K562 (cell line): ENCODE data around the gene DEDD2. TPM values are rescaled to one million over a fixed set of nuclear protein-coding genes. Genes with fewer than 3 reads are reported as not detected.

Experiments
- ATAC-seq: fragments of 200-7000 bp; cut with Tn5 transposase; 3 replicates; pipeline ENCODE4 v1.9.1; 2020; ENCODE audit warnings: moderate library complexity
- BruUV-seq: library from RNA; stranded (reverse); fragments of 400-500 nt; replicated peaks from 2 replicates; lab custom pipeline; 2021; lab: Mats Ljungman, UMichigan
- CTCF ChIA-PET: fragments of 300-600 bp; formaldehyde crosslinking; extraction: SDS; loops from one replicate; lab custom pipeline; 2021; ENCODE audit warnings: low intra/inter-chr PET ratio; lab: Yijun Ruan, JAX
- POLR2A ChIA-PET: fragments of 300-600, 350-650 bp; sonication (Branson Sonifier 250); formaldehyde crosslinking; extraction: SDS; loops from one replicate; lab custom pipeline; 2021; ENCODE audit warnings: antibody characterized with exemption, inconsistent platforms; lab: Yijun Ruan, JAX
- DNase-seq, 4 experiments: peaks; one replicate each; pipeline versions ENCODE4 v3.0.0 to v3.0.0-alpha.2; 2011 to 2018; ENCODE audit warnings: low spot score in 3 of 4, mixed read lengths in 3 of 4; ENCODE audit errors: extremely low read depth in 1 of 4
- FAIRE-seq: peaks from 2 replicates; lab custom pipeline; 2011; peaks lifted over from hg19 to GRCh38; lab: Jason Lieb, UNC
- H2AFZ ChIP-seq: 2 replicates; pipeline ENCODE4 v1.6.0; 2011; ENCODE audit warnings: low read depth, low read length, control low read depth, inconsistent platforms
- H3K27ac ChIP-seq: fragments of 200-600 bp; 3 replicates; pipeline ENCODE4 v1.8.0; 2011; ENCODE audit warnings: low read depth, mild to moderate bottlenecking, control low read depth, inconsistent platforms, low read length, moderate library complexity, mixed read lengths; ENCODE audit errors: extremely low read depth
- H3K27me3 ChIP-seq, 2 experiments: fragments of 300-600 bp in 1 of 2; 2 replicates in 1 of 2; 3 replicates in 1 of 2; pipeline versions ENCODE4 v1.6.0 to v1.8.0; 2011; ENCODE audit warnings: inconsistent platforms in 2 of 2, low read length in 2 of 2, mild to moderate bottlenecking in 1 of 2, mixed read lengths in 1 of 2, moderate library complexity in 1 of 2; ENCODE audit not compliant: control insufficient read depth in 2 of 2, insufficient read depth in 2 of 2
- H3K36me3 ChIP-seq: fragments of 300-600 bp; 3 replicates; pipeline ENCODE4 v1.8.0; 2011; ENCODE audit warnings: mild to moderate bottlenecking, low read length, inconsistent platforms; ENCODE audit not compliant: control insufficient read depth, insufficient read depth
- H3K4me1 ChIP-seq, 2 experiments: fragments of 200-600 bp in 1 of 2; replicated peaks in 1 of 2; 2 replicates in 1 of 2; 3 replicates in 1 of 2; pipeline versions ENCODE4 v1.5.1 to v1.8.0; 2011; ENCODE audit warnings: inconsistent platforms in 2 of 2, low read length in 2 of 2, mild to moderate bottlenecking in 1 of 2, mixed read lengths in 1 of 2, moderate library complexity in 1 of 2; ENCODE audit not compliant: control insufficient read depth in 2 of 2, insufficient read depth in 2 of 2
- H3K4me2 ChIP-seq: 2 replicates; pipeline ENCODE4 v1.6.1; 2011; ENCODE audit warnings: low read length, control low read depth, inconsistent platforms, mixed read lengths; ENCODE audit not compliant: insufficient read depth
- H3K4me3 ChIP-seq: fragments of 200-600 bp; sonication (generic), shearing (Covaris generic); 2 replicates; pipeline ENCODE4 v1.5.1; 2016; ENCODE audit warnings: control low read depth, inconsistent platforms
- H3K79me2 ChIP-seq: fragments of 200-600 bp; 3 replicates; pipeline ENCODE4 v1.8.0; 2011; ENCODE audit warnings: low read length, inconsistent platforms; ENCODE audit not compliant: control insufficient read depth, insufficient read depth
- H3K9ac ChIP-seq, 2 experiments: 2 replicates each; pipeline versions ENCODE4 v1.6.0 to v1.6.1; 2011; ENCODE audit warnings: low read depth in 2 of 2, low read length in 2 of 2, control low read depth in 1 of 2, inconsistent platforms in 1 of 2, mild to moderate bottlenecking in 1 of 2, mixed read lengths in 1 of 2; ENCODE audit not compliant: insufficient read depth in 1 of 2
- H3K9me1 ChIP-seq: one replicate; pipeline ENCODE4 v1.6.0; 2011; ENCODE audit warnings: inconsistent platforms, mild to moderate bottlenecking, low read length, moderate library complexity; ENCODE audit not compliant: control insufficient read depth, insufficient read depth
- H3K9me3 ChIP-seq: replicated peaks from 2 replicates; pipeline ENCODE4 v1.5.1; 2011; ENCODE audit warnings: low read depth, low read length, inconsistent platforms; ENCODE audit not compliant: control insufficient read depth, insufficient read depth
- H4K20me1 ChIP-seq: replicated peaks from 2 replicates; pipeline ENCODE4 v1.6.1; 2011; ENCODE audit warnings: low read length, inconsistent platforms, mixed read lengths; ENCODE audit not compliant: control insufficient read depth, insufficient read depth
- ETV6 ChIP-seq, 3 experiments: fragments of 150-350 bp in 1 of 3; sonication (generic) in 1 of 3; formaldehyde crosslinking in 1 of 3; IDR thresholded peaks; 2 replicates each; pipeline versions ENCODE4 v1.6.1 to v1.8.0; 2014 to 2022; ENCODE audit warnings: borderline replicate concordance in 2 of 3, low read depth in 2 of 3, antibody characterized with exemption in 1 of 3, low read length in 1 of 3, mild to moderate bottlenecking in 1 of 3, missing genetic modification reagents in 1 of 3
- ZNF717 ChIP-seq: fragments of 250-450 bp; sonication (Bioruptor Pico); IDR thresholded peaks from 2 replicates; pipeline ENCODE4 v1.5.0; 2021
- WGBS: fragments of 100-300 bp; shearing (Covaris generic); methylation state at CpG from one replicate; pipeline ENCODE4 v1.1.6; 2016; ENCODE audit warnings: low coverage, mixed read lengths; ENCODE audit not compliant: insufficient coverage; ENCODE audit errors: missing lambda C conversion rate; 5-methylcytosine and 5-hydroxymethylcytosine counted together
- in situ Hi-C: fragments of 300-500 bp; cut with MboI; formaldehyde crosslinking; loops from 4 replicates; pipeline ENCODE4 v1.15.0; 2018; ENCODE audit warnings: inconsistent platforms, mixed read lengths
- intact Hi-C: fragments of 100-400 bp; cut with micrococcal nuclease; formaldehyde crosslinking; loops from 2 replicates; pipeline ENCODE4 v1.14.2; 2022
- polyA plus RNA-seq, 8 experiments: library from polyadenylated mRNA; depleted of rRNA in 4 of 8; stranded (reverse) in 5 of 8; unstranded in 3 of 8; fragments of >200 nt; fragmentation: Nextera tagmentation in 2 of 8; fragmentation: Illumina TruSeq in 1 of 8; extraction: Ambion mirVana in 2 of 8; extraction: Trizol in 1 of 8; gene quantifications; 2 replicates each; pipeline versions ENCODE4 v1.2.1 to v1.2.3, GENCODE V29; 2011 to 2014; ENCODE audit warnings: inconsistent platforms in 1 of 8, missing spikeins in 1 of 8
- total RNA-seq, 7 experiments: library from RNA; depleted of rRNA in 6 of 7; stranded (reverse); fragments of >200 nt in 6 of 7; fragmentation: Illumina TruSeq in 2 of 7; extraction: Trizol in 2 of 7; gene quantifications; 2 replicates each; pipeline versions ENCODE4 v1.2.1 to v1.2.3, GENCODE V29; 2011 to 2021; ENCODE audit warnings: low replicate concordance in 1 of 7
- TF ChIP-seq, protein P1 (sequence below), 2 experiments: fragments of 150-350 bp in 1 of 2; IDR thresholded peaks; 2 replicates each; pipeline ENCODE4 v1.6.1; 2012 to 2016; ENCODE audit warnings: low read depth in 2 of 2, low read length in 2 of 2, mild to moderate bottlenecking in 1 of 2, moderate library complexity in 1 of 2

The DEDD2 gene
- total and polyA plus RNA-seq, 9 of the 15 experiments (the other 6 are each of a cell fraction or from before 2014, with no cell fraction given), result 4.3 to 43.0 (median 29.2) TPM

DNA sequence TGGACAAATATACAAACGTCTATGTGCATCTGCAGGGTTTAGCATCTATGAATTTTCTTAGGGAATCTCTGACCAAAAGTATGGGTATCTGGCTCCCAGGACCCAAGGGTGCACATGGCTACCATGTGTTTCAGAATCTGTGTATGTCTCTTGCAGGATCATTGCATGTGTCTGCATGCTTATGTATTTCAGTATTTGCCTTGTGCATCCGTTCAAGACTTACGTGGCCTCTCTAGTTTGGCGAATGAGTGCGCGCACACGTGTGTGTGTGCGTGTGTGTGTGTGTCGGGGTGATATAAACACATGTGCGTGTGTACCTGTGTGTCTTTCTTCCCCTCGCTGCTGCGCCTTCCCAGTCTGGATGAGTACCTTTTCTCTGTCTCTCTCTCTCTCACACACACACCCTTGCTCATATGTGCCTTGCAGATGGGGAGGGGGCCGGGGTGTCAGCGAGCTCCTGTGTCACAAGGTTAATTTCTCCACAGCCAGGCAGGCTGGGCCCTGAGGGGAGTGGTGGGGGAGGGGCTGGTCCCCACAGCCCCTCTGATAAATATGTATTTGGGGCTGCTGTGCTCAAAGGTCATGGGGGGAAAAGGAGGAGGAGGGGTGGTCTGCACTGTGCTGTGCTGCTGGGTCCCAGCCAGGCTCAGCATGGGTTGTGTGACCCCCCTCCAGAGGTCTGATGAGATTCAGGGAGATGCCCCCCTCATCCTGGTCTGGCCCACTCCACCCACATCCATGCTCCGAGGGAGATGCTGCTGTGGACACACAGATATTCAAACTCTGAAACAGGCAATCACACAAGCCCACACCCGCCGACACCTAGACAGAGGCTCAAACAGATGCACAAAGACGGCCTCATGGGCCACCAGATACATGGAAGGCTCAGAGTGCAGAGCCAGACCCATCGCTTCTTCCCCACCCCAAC is 47.7 kb downstream of the DEDD2 start:
- CTCF ChIA-PET, result no interaction called here
- no peaks in the 10 kb centered on the region for H3K9me3 ChIP-seq
- no peak overlapping the region for H3K27ac ChIP-seq
- H2AFZ ChIP-seq, result no peak overlapping the region
- in situ Hi-C loops (no loop called here), intact Hi-C loops (no loop called here)
- H3K9ac ChIP-seq, result no peak overlapping the region
- no peaks in the 10 kb centered on the region for H3K9me1 ChIP-seq
- no peak for TF ChIP-seq ZNF717 (CRISPR knock-in tag)
- no peak for TF ChIP-seq ETV6 (IDR thresholded peaks at IDR 0.05; ENCODE audit: borderline replicate concordance in 1 of 2, low read depth in 2 of 2, low read length in 1 of 2)
- no peak for TF ChIP-seq ETV6 (CRISPR knock-in tag; IDR thresholded peaks at IDR 0.05; ENCODE audit: borderline replicate concordance)
- TF ChIP-seq, protein P1, sequence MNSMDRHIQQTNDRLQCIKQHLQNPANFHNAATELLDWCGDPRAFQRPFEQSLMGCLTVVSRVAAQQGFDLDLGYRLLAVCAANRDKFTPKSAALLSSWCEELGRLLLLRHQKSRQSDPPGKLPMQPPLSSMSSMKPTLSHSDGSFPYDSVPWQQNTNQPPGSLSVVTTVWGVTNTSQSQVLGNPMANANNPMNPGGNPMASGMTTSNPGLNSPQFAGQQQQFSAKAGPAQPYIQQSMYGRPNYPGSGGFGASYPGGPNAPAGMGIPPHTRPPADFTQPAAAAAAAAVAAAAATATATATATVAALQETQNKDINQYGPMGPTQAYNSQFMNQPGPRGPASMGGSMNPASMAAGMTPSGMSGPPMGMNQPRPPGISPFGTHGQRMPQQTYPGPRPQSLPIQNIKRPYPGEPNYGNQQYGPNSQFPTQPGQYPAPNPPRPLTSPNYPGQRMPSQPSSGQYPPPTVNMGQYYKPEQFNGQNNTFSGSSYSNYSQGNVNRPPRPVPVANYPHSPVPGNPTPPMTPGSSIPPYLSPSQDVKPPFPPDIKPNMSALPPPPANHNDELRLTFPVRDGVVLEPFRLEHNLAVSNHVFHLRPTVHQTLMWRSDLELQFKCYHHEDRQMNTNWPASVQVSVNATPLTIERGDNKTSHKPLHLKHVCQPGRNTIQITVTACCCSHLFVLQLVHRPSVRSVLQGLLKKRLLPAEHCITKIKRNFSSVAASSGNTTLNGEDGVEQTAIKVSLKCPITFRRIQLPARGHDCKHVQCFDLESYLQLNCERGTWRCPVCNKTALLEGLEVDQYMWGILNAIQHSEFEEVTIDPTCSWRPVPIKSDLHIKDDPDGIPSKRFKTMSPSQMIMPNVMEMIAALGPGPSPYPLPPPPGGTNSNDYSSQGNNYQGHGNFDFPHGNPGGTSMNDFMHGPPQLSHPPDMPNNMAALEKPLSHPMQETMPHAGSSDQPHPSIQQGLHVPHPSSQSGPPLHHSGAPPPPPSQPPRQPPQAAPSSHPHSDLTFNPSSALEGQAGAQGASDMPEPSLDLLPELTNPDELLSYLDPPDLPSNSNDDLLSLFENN (IDR thresholded peaks at IDR 0.05; ENCODE audit: low read depth in 2 of 2, low read length in 2 of 2), result no peak
- no peak overlapping the region for H3K4me3 ChIP-seq
- H4K20me1 ChIP-seq, result peaks cover 8% of the 10 kb centered on the region; the same call in 1 of the 2 replicates
- no peak for ATAC-seq
- POLR2A ChIA-PET, result no interaction called here
- H3K4me1 ChIP-seq, result no peaks in the 10 kb centered on the region
- FAIRE-seq, result no peak
- H3K4me2 ChIP-seq, result no peak overlapping the region
- H3K36me3 ChIP-seq, result no peaks in the 10 kb centered on the region
- H3K79me2 ChIP-seq, result no peaks in the 10 kb centered on the region
- peaks cover 34 to 79% of the 10 kb centered on the region in 2 experiments for H3K27me3 ChIP-seq
- BruUV-seq, result no TSS peak
- no peak for DNase-seq
- WGBS, result 3% methylated on average over 19 of the region's 19 CpGs
